Glomerular visceral epithelial cell (primary cell): Measurements from ENCODE around the gene RFX7.

ENCODE experiments used
- DNase-seq: peaks from one replicate; pipeline ENCODE4 v3.0.0-alpha.2; 2016; ENCODE audit errors: extremely low spot score

The RFX7 gene

GRCh38 chr15:56045068-56045748, 198.5 kb downstream of the RFX7 start:
- DNase-seq = no peak

DNA sequence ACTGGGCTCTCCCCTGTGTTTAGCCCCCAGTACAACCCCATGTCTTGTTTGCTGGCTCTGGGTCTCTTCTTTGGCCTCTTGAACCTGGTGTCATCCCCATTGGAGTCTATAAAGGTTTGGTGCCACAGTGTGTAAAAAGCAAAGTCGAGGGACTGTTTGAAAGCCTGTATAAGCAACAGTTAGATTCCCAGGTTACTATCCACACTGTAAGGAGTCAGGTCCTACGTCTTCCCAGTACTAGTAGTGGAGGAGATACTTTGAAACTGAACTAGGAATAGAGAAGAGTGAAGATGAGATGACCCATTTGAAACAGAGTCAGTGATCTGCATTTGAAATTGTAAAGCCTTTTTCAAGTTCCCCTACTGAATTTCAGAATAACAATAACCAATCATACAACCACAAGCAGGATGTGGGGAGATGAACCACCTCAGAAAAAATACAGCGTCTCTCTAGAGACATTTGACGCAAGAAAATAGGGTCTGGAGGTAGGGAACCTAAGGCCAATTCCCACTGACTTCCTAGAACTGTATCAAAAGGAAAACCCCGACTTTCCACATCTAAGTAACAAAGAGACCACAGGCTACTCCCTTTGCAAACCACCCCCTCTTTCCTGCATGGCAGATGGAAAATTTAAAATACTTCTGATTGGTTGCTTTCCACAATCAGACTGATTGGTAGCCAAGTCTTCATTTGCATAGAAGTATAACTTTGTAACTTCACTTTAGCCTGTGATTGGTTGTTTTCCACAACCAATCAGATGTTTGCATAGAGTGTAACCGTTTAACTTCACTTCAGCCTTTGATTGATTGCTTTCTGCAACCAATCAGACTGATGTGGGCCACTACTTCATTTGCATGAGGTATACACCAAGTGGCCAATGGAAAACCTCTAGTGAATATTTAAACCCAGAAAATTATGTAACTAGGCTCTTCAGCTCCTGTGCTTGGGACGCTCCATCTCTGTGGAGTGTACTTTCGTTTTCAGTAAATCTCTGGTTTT, 200.4 kb downstream of the RFX7 start:
- no peak for DNase-seq

GRCh38 chr15:56042498-56042897, 201.2 kb downstream of the RFX7 start:
- no peak for DNase-seq

DNA sequence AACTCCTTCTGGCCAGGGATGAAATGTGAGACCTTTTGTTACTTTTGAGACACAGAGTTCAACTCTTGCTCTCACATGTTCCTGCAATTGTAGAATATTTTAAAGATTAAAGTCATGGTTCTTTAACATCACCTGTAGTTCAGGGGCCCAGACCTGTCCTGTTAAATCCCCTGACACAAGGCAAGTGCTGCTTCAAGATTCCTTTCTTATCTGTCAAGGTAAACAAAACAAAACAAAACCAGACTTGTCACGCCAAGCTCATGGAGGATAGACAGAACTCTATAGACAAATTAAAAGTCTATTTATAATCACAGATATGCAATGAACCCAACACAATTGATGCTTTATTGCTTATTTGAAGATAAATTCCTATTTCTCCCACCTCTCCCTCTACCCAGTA, 201.6 kb downstream of the RFX7 start:
- DNase-seq = no peak

DNA sequence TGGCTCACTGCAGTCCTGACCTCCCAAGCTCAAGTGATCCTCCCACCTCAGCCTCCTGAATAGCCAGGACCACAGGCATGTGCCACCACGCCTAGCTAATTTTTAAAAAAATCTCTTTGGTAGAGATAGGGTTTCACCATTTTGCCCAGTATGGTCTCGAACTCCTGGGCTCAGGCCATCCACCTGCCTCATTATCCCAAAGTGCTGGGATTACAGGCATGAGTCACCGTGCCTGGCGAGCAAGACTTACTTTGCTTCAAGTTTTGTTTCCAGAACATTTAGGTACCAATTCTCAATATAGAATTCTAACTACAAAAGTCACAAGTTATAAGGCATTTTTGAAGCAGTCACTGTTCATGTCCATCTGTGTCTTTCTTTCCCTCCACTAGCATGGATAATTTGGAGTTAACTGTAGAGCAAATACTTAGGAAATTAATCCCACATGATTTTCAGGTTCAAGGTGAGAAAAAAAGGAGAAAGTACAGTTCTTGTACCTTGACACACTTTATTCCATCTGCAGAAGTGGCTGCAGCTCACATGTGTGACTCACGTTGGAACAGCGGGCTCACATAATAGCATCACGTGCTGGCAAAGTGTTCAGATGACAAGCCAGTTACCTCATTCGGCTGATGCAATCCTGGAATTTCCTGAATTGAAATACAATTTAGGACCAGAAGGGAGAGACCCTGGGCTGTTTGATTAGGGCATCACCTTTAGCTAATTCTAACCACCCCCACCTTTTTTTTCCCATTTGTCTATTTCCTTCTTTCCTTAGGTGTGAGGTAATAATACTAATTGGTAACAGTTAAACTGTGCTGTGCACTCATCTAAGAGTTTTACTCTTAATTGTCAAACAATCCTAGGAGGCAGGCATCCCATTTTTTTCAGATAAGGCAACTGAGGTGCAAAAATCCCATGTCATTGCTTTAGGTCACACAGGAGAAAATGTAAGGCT, 203.3 kb downstream of the RFX7 start:
- DNase-seq = peak; percentile 93

GRCh38 chr15:56038707-56039106, 205.0 kb downstream of the RFX7 start:
- DNase-seq = no peak

DNA sequence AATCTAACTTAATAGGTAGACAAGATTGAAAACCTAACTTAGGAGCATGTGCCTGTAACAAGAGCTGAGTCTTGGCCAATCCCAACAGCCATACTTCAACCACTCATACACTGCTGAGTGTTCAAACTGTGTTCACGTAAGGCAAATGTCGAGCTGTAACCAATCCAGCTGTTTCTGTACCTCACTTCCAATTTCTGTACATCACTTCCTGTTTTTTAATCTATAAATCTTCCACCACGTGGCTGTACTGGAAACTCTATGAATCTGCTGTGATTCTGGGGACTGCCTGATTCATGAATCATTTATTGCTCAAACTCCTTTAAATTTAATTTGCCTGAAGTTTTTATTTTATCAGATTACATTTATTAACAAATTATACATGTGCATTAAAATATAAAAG, 205.7 kb downstream of the RFX7 start:
- no peak for DNase-seq
